Stimulated activated CD8-positive, alpha-beta memory T cell treated with anti-CD3 and anti-CD28 coated beads, Interleukin-15, amount 100 ng/mL, for 4 hours (primary cell): ENCODE data around the gene C2orf72.
"Not testable (repeated sequence)": the region's sequence is repeated elsewhere in the genome, so short reads cannot be mapped to it uniquely, and the experiment has no call there.

ENCODE experiments used
- DNase-seq, 2 donors: peaks; one replicate each; pipeline ENCODE4 v3.0.0-alpha.2; 2020; ENCODE audit warnings: low read depth in 2 of 2

The C2orf72 gene

GRCh38 chr2:231015478-231015877 is 21.8 kb upstream of the C2orf72 start:
- no peak for DNase-seq

DNA sequence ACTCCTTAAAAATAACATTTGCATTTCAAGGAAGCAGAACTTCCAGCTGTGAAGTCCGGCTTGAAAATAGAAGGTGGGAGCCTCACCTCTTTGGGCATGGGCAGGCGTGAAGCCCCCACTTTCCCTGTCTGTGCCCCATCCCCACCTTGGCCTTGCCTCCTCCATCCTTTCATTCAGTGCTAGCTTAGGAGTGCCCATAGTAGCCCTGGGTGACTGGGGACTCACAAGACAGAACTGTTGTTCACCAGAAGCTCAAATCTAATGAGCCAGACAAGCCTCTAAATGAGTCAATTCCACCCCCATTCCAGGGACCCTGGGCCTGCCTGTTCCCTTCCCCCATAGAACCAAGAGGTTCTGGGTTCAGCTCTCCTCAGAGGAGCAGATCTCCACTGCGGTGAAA is 21.4 kb upstream of the C2orf72 start:
- DNase-seq: no peak

- DNase-seq: no peak
Observed at GRCh38 chr2:231016566-231017230, 20.6 kb upstream of the C2orf72 start.

DNA sequence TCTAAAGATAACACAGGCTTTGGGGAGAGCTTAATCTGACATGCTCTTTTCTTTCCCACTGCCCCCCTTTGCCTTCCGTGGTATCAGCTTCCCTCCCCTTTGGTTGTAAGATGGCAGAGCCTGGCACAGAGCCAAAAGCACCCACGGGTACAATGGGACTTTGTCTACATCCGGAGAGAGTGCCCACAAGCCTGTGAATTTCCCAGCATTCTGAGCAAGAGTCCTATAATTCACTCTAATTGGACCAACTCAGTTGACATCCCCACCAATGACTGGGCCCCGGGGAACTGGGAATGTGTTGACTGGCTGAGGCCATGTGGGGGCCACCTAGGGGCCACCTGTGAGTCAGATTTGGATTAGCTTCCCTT is 20.1 kb upstream of the C2orf72 start:
- no peak for DNase-seq

- no peak for DNase-seq
Observed at GRCh38 chr2:231018184-231018583, 19.1 kb upstream of the C2orf72 start.

- not testable (repeated sequence) for DNase-seq
Observed at GRCh38 chr2:231025059-231025458, 12.3 kb upstream of the C2orf72 start.

DNA sequence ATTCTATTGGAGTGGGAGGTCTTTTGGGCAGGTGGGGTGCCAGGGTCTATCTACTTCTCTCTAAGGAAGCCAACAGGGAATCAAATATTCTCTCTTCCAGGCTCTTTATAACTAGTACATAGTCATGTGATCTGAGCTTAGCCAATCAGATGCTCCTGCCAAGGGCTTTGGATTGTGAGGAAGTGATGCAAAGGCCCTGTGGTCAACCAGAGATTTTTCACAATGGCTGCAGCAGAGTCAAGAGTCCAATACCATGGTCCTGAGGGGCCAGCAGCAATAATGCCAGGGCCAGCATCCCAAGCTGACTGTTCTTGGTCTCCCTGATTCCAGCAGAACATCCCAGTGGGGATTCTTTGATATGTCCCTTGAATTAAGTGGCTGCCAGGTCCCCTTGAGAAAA is 8.4 kb upstream of the C2orf72 start:
- no peak for DNase-seq

- DNase-seq: no peak
Observed at GRCh38 chr2:231029563-231029962, 7.8 kb upstream of the C2orf72 start.

DNA sequence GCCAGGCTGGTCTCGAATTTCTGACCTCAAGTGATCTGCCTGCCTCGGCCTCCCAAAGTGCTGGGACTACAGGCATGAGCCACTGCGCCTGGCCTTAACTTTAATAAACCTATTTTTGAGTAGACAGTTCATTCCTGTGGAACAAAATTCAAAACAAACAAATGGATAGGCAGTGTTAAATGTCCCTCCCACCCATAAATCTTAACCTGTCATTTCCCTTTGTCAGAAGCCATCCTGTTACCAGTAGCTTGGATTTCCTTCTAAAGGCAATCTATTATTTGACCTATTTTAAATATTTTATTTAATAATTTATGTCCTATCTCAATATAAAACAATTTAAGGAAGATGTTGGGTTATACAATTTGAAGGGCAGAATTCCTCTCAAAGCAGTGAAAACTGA is 6.6 kb upstream of the C2orf72 start:
- DNase-seq: no peak

DNA sequence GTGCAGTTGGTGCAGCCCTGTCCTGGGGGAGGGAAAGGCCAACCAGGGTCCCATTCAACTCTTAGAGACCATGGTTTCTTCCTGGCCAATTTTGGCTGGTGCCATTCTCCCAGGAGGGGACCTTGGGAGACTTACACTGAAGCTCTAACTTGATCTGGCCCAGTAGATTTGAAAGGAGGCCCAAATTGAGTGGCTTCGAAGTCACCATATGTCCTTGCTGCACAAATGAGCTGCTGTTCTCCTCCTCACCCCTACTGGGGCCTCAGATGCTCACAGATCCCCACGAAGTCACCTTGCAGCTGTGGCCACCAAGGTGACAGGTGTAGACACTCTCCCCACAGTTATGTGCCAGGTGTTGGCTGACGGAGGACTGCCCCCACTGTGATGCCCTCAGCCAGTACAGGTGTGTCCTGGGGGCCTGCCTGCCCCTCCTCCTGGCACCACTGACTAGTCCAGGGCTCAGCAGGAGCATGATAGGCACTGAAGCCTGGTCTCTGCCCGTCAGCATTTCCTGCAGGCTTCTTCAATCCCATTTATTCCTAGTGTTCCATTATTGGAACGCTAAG is 4.7 kb upstream of the C2orf72 start:
- DNase-seq: no peak

GRCh38 chr2:231033147-231034132 is 3.9 kb upstream of the C2orf72 start:
- DNase-seq: no peak

GRCh38 chr2:231034291-231034882 is 2.9 kb upstream of the C2orf72 start:
- DNase-seq: no peak

DNA sequence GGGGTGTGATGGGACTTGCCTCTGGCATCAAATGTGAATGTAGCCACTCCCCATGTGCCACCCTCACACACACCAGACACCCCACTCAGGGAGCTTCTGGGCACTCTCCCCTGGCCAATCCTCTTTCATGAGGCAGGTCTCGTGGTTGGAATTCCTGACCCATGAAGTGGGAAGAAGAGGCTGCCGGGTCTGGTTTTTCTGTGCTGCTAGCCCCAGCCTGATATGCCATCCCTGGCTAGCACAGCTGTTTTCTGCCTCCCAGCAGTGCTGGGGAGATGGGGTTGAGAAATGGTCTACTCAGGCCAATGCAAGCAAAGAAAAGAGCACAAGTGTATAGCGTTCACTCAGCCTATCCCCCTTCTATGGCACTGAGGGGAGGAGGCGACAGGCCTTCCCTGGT is 1.2 kb upstream of the C2orf72 start:
- no peak for DNase-seq

- no peak for DNase-seq
Observed at GRCh38 chr2:231036578-231037106, 681 bp upstream of the C2orf72 start.

GRCh38 chr2:231037731-231038482 is 584 bp downstream of the C2orf72 start:
- DNase-seq: no peak

DNA sequence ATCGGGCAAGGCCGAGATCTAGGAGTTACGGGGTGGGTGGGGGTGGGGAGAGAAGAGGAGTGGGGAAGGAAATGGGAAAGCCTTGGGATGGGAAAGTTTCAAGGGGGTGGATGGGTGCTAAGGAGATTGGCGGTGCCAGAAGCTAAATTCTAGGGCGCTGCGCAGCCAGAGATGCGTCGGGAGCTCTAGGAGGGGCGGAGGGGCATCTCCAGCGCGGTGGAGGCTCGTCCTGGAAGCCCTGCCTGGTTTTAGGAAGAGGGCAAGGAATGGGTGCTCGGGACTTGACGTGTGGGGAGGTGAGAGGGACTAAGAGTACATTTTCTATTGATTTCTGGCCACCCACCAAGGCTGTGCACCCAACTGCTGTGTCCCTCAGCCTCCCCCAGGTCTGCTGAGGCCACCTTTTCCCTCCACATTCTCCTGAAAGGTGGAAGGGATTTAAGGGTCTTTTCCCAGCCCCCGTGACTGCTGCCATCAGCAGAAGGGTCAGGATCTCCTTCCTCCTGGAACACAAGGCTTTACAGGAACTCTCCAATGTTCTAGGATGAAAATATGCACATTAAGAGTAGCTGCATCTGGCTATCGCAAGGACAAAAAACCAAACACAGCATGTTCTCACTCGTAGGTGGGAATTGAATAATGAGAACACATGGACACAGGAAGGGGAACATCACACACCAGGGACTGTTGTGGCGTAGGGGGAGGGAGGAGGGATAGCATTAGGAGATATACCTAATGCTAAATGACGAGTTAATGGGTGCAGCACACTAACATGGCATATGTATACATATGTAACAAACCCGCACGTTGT is 1.4 kb downstream of the C2orf72 start:
- DNase-seq: no peak

DNA sequence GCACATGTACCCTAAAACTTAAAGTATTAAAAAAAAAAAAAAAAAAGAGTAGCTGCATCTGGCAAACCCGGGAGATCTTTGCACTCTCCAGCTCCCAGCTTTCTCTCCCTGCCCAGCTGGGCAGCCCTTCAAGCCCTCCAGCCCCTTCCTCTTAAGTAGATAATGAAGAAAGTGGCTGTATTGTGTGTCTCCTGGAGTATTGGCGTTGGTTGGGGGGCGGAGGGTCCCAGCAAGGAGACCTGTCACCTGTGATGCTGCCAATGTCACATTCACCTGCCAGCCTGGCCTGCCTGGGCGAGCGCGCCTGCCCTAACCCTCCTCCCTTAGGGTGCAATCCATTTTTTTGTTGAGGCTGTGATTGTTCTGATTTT is 2.0 kb downstream of the C2orf72 start:
- DNase-seq: no peak

GRCh38 chr2:231039821-231040364 is 2.6 kb downstream of the C2orf72 start:
- DNase-seq: no peak

GRCh38 chr2:231041061-231041689 is 3.9 kb downstream of the C2orf72 start:
- DNase-seq: no peak

- no peak for DNase-seq
Observed at GRCh38 chr2:231043796-231044195, 6.5 kb downstream of the C2orf72 start.
